ENCODE results near the gene TMPRSS5. TPM values are rescaled to one million over a fixed set of nuclear protein-coding genes. Genes with fewer than 3 reads are reported as not detected.

The TMPRSS5 gene
- total and polyA plus RNA-seq, 2 donors from 2014 or later: 0.60 to 0.65 TPM

- no peak for DNase-seq
- Histone ChIP-seq H3K36me3 (ENCODE audit: control insufficient read depth in 2 of 3, insufficient read depth in 3 of 3, low read length in 3 of 3) (no peaks in the 10 kb centered on the region), H3K4me1 (ENCODE audit: control insufficient read depth in 2 of 3, insufficient read depth in 2 of 3, low read depth in 1 of 3, low read length in 3 of 3) (no peaks in the 10 kb centered on the region), H3K9me3 (ENCODE audit: control insufficient read depth in 2 of 3, insufficient read depth in 1 of 3, low read length in 3 of 3) (no peaks in the 10 kb centered on the region), H3K4me3 (ENCODE audit: low read length in 3 of 3) (no peak overlapping the region), H3K27ac (ENCODE audit: low read depth in 2 of 2, low read length in 2 of 2) (no peak overlapping the region), H3K27me3 (ENCODE audit: control insufficient read depth, insufficient read depth, low read length) (no peaks in the 10 kb centered on the region), H3K9ac (ENCODE audit: low read length in 3 of 3) (no peak overlapping the region)
- no peak for FAIRE-seq
- no peak for TF ChIP-seq CTCF (IDR thresholded peaks at IDR 0.05; ENCODE audit: borderline replicate concordance, extremely low read depth, insufficient read depth)
- intact Hi-C loops (cut with DNase I): no loop called here
These were observed 39.5 kb downstream of the TMPRSS5 start for GRCh38 chr11:113666584-113666983.

- H3K27ac ChIP-seq (ENCODE audit: low read depth in 2 of 2, low read length in 2 of 2): no peak overlapping the region
- no peaks in the 10 kb centered on the region for H3K27me3 ChIP-seq (ENCODE audit: control insufficient read depth, insufficient read depth, low read length)
- H3K9ac ChIP-seq (ENCODE audit: low read length in 3 of 3): no peak overlapping the region
- TF ChIP-seq CTCF (IDR thresholded peaks at IDR 0.05; ENCODE audit: borderline replicate concordance, extremely low read depth, insufficient read depth): no peak
- H3K9me3 ChIP-seq (ENCODE audit: control insufficient read depth in 2 of 3, insufficient read depth in 1 of 3, low read length in 3 of 3): no peaks in the 10 kb centered on the region
- intact Hi-C loops (cut with DNase I): no loop called here
- H3K4me3 ChIP-seq (ENCODE audit: low read length in 3 of 3): no peak overlapping the region
- no peaks in the 10 kb centered on the region for H3K36me3 ChIP-seq (ENCODE audit: control insufficient read depth in 2 of 3, insufficient read depth in 3 of 3, low read length in 3 of 3)
- H3K4me1 ChIP-seq (ENCODE audit: control insufficient read depth in 2 of 3, insufficient read depth in 2 of 3, low read depth in 1 of 3, low read length in 3 of 3): no peaks in the 10 kb centered on the region
- FAIRE-seq: no peak
- DNase-seq: peak in 2 of 5 donors; percentile 31 to 32
These were observed 41.0 kb downstream of the TMPRSS5 start for GRCh38 chr11:113664981-113665710.

GRCh38 chr11:113664069-113664980, 41.8 kb downstream of the TMPRSS5 start:
- no peaks in the 10 kb centered on the region for H3K4me1 ChIP-seq (ENCODE audit: control insufficient read depth in 2 of 3, insufficient read depth in 2 of 3, low read depth in 1 of 3, low read length in 3 of 3)
- DNase-seq (peak in 3 of 5 donors; percentile 38 to 75 (median 62)), FAIRE-seq (no peak)
- H3K36me3 ChIP-seq (ENCODE audit: control insufficient read depth in 2 of 3, insufficient read depth in 3 of 3, low read length in 3 of 3): no peaks in the 10 kb centered on the region
- H3K27ac ChIP-seq (ENCODE audit: low read depth in 2 of 2, low read length in 2 of 2): no peak overlapping the region
- H3K9ac ChIP-seq (ENCODE audit: low read length in 3 of 3): no peak overlapping the region
- no peaks in the 10 kb centered on the region for H3K27me3 ChIP-seq (ENCODE audit: control insufficient read depth, insufficient read depth, low read length)
- intact Hi-C loops (cut with DNase I): no loop called here
- H3K9me3 ChIP-seq (ENCODE audit: control insufficient read depth in 2 of 3, insufficient read depth in 1 of 3, low read length in 3 of 3): no peaks in the 10 kb centered on the region
- TF ChIP-seq CTCF (IDR thresholded peaks at IDR 0.05; ENCODE audit: borderline replicate concordance, extremely low read depth, insufficient read depth): no peak
- H3K4me3 ChIP-seq (ENCODE audit: low read length in 3 of 3): no peak overlapping the region
